Fibroblast of lung (primary cell): Measurements from ENCODE around the gene ETF1.
A peak's percentile ranks its signal among the peaks of the same experiment; 100 is the strongest.

ENCODE experiments used
- EZH2 ChIP-seq: IDR thresholded peaks from 2 replicates; pipeline ENCODE4 v1.5.1; 2012; ENCODE audit warnings: low read length, control low read depth, mild to moderate bottlenecking; ENCODE audit errors: missing control alignments
- TF ChIP-seq, protein P1 (sequence below), 2 donors: IDR thresholded peaks in 1 of 2; conservative IDR thresholded peaks in 1 of 2; 1 replicate in 1 of 2; 2 replicates in 1 of 2; pipeline ENCODE4 v1.5.1; 2011 to 2012; ENCODE audit warnings: low read length in 2 of 2, control low read depth in 1 of 2, inconsistent platforms in 1 of 2, low read depth in 1 of 2, mild to moderate bottlenecking in 1 of 2

DNA sequence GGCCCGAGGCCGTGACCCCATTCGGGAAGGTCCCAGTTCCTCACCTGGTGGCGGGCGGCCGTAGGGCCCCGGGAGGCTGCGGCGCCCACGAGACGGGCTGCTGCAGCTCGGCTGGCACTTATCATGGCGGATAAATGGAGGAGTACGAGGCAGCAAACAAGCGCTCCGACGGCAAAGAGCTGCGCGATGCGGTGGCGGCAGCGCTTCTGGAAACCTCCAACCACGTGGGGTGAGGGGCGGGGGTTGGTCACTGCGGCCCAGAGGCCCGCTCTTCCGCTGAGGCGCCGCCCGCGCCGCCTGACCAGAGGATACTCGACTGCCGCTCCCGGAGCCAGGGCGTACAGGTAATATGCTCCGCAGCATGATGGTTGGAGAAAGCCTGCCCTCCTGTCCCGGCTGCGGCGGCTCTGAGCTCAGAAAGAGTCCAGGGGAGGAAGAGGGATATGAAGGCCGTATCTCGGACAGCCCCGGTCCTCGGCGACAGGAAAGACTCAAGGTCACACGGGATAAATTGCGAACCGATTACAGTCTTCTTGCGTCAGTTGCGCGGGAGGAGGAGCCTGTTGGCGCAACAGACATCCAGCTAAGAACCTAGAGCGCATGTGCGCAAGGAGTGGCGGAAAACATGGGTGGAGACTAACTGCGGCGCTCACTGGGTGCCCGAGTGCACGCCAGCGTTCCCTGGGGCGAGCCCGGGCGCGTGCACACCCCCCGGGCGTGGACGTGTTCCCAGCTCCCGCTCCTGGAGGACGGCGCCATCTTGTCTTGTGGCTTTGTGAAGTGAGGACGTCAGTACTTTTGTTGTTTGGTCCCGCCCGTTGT is 32.4 kb upstream of the ETF1 start, which contains the start of gene HSPA9:
- TF ChIP-seq, protein P1, sequence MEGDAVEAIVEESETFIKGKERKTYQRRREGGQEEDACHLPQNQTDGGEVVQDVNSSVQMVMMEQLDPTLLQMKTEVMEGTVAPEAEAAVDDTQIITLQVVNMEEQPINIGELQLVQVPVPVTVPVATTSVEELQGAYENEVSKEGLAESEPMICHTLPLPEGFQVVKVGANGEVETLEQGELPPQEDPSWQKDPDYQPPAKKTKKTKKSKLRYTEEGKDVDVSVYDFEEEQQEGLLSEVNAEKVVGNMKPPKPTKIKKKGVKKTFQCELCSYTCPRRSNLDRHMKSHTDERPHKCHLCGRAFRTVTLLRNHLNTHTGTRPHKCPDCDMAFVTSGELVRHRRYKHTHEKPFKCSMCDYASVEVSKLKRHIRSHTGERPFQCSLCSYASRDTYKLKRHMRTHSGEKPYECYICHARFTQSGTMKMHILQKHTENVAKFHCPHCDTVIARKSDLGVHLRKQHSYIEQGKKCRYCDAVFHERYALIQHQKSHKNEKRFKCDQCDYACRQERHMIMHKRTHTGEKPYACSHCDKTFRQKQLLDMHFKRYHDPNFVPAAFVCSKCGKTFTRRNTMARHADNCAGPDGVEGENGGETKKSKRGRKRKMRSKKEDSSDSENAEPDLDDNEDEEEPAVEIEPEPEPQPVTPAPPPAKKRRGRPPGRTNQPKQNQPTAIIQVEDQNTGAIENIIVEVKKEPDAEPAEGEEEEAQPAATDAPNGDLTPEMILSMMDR (conservative IDR thresholded peaks at IDR 0.05 in 1 of 2, IDR thresholded peaks at IDR 0.05 in 1 of 2; ENCODE audit: low read depth in 1 of 2, low read length in 2 of 2), result peak in 1 of 2 donors; percentile 4
- TF ChIP-seq EZH2, result no peak
